ENCODE results near the gene ITSN1. TPM values are rescaled to one million over a fixed set of nuclear protein-coding genes. Genes with fewer than 3 reads are reported as not detected.

The ITSN1 gene
- total RNA-seq, 4 donors from 2014 or later: 29.6 to 42.2 (median 41.1) TPM

GRCh38 chr21:33909756-33910155 lies 267.5 kb downstream of the ITSN1 start:
- H3K36me3 ChIP-seq: peaks cover 62 to 67% of the 10 kb centered on the region in 2 donors
- WGBS, 2 donors: 85 to 86% methylated on average over 6 of the region's 6 CpGs
- TF ChIP-seq CTCF (IDR thresholded peaks at IDR 0.05) (no peak), POLR2A (IDR thresholded peaks at IDR 0.05) (no peak)
- H3K27ac ChIP-seq: no peak overlapping the region
- no peak for DNase-seq
- H3K9me3 ChIP-seq: no peaks in the 10 kb centered on the region
- intact Hi-C loops (cut with DNase I): loop anchor here (10.0 kb wide), 1 partner anchor 165 kb away; the partner anchor contains the start of genes MRPS6 and SLC5A3
- H3K27me3 ChIP-seq: no peaks in the 10 kb centered on the region
- no peaks in the 10 kb centered on the region for H3K4me1 ChIP-seq
- H3K4me3 ChIP-seq (replicated peaks in 1 of 3): no peak overlapping the region

GRCh38 chr21:33914188-33914587 lies 271.9 kb downstream of the ITSN1 start:
- 89 to 92% methylated on average over 5 of the region's 5 CpGs for WGBS, 2 donors
- no peak for TF ChIP-seq CTCF (IDR thresholded peaks at IDR 0.05)
- no peak for TF ChIP-seq POLR2A (IDR thresholded peaks at IDR 0.05)
- peaks cover 0 to 3% of the 10 kb centered on the region in 2 donors for H3K4me1 ChIP-seq
- no peaks in the 10 kb centered on the region for H3K9me3 ChIP-seq
- no peaks in the 10 kb centered on the region for H3K27me3 ChIP-seq
- no peak overlapping the region for H3K4me3 ChIP-seq (replicated peaks in 1 of 3)
- no peak for DNase-seq
- intact Hi-C loops (cut with DNase I): loop anchor here (10.0 kb wide), 1 partner anchor 161 kb away; the partner anchor contains the start of genes MRPS6 and SLC5A3
- H3K36me3 ChIP-seq: peaks cover 22 to 23% of the 10 kb centered on the region in 2 donors
- no peak overlapping the region for H3K27ac ChIP-seq

- intact Hi-C loops (cut with DNase I): loop anchor here (10.0 kb wide), 1 partner anchor 159 kb away; the partner anchor contains the start of genes MRPS6 and SLC5A3
- H3K27ac ChIP-seq: peak within 1 kb of the TSS; percentile 62 to 86 (median 80)
- H3K4me1 ChIP-seq: peaks cover 0 to 3% of the 10 kb centered on the region in 2 donors
- TF ChIP-seq CTCF (IDR thresholded peaks at IDR 0.05) (no peak), POLR2A (IDR thresholded peaks at IDR 0.05) (peak in 1 of 2 donors; percentile 92)
- peak within 1 kb of the TSS; percentile 72 to 95 (median 84) for H3K4me3 ChIP-seq (replicated peaks in 1 of 3)
- 1% methylated on average over 36 to 42 of the region's 45 CpGs for WGBS, 2 donors
- DNase-seq: peak; percentile 98
- H3K27me3 ChIP-seq: no peaks in the 10 kb centered on the region
- peaks cover 11 to 12% of the 10 kb centered on the region in 2 donors for H3K36me3 ChIP-seq
- no peaks in the 10 kb centered on the region for H3K9me3 ChIP-seq
Measured at GRCh38 chr21:33915368-33916199, 273.3 kb downstream of the ITSN1 start, which contains the start of gene ATP5PO. Gene ATP5PO, minus strand, starts transcription at chr21:33915804. Its CDS starts 41 bp downstream, at chr21:33915763.

GRCh38 chr21:33916200-33916567 lies 273.9 kb downstream of the ITSN1 start:
- 54 to 57% methylated on average over 5 of the region's 5 CpGs for WGBS, 2 donors
- Histone ChIP-seq H3K27me3 (no peaks in the 10 kb centered on the region), H3K4me3 (replicated peaks in 1 of 3) (peak overlapping the region in 1 of 3 donors; percentile 95), H3K9me3 (no peaks in the 10 kb centered on the region), H3K4me1 (peaks cover 0 to 3% of the 10 kb centered on the region in 2 donors), H3K27ac (no peak overlapping the region), H3K36me3 (peaks cover 5 to 9% of the 10 kb centered on the region in 2 donors)
- TF ChIP-seq CTCF (IDR thresholded peaks at IDR 0.05): no peak
- no peak for TF ChIP-seq POLR2A (IDR thresholded peaks at IDR 0.05)
- intact Hi-C loops (cut with DNase I): loop anchor here (10.0 kb wide), 1 partner anchor 159 kb away; the partner anchor contains the start of genes MRPS6 and SLC5A3
- DNase-seq: no peak

GRCh38 chr21:33917421-33917820 lies 275.1 kb downstream of the ITSN1 start:
- H3K27me3 ChIP-seq: no peaks in the 10 kb centered on the region
- DNase-seq: no peak
- H3K4me3 ChIP-seq (replicated peaks in 1 of 3): no peak overlapping the region
- 78 to 80% methylated on average over 4 of the region's 4 CpGs for WGBS, 2 donors
- peaks cover 0 to 3% of the 10 kb centered on the region in 2 donors for H3K4me1 ChIP-seq
- no peaks in the 10 kb centered on the region for H3K36me3 ChIP-seq
- H3K27ac ChIP-seq: no peak overlapping the region
- TF ChIP-seq CTCF (IDR thresholded peaks at IDR 0.05): no peak
- TF ChIP-seq POLR2A (IDR thresholded peaks at IDR 0.05): no peak
- intact Hi-C loops (cut with DNase I): loop anchor here (10.0 kb wide), 1 partner anchor 157 kb away; the partner anchor contains the start of genes MRPS6 and SLC5A3
- H3K9me3 ChIP-seq: no peaks in the 10 kb centered on the region

Data from thyroid gland (tissue), 4 donors.